GM18507 (cell line): ENCODE results near the gene PABPN1.

Source experiments
- DNase-seq: peaks from one replicate; pipeline ENCODE4 v3.0.0; 2011; ENCODE audit warnings: low read depth; ENCODE audit not compliant: insufficient read length; ENCODE audit errors: extremely low spot score
- FAIRE-seq: peaks from 2 replicates; lab custom pipeline; 2011; peaks lifted over from hg19 to GRCh38; lab: Jason Lieb, UNC

PABPN1 gene

DNA sequence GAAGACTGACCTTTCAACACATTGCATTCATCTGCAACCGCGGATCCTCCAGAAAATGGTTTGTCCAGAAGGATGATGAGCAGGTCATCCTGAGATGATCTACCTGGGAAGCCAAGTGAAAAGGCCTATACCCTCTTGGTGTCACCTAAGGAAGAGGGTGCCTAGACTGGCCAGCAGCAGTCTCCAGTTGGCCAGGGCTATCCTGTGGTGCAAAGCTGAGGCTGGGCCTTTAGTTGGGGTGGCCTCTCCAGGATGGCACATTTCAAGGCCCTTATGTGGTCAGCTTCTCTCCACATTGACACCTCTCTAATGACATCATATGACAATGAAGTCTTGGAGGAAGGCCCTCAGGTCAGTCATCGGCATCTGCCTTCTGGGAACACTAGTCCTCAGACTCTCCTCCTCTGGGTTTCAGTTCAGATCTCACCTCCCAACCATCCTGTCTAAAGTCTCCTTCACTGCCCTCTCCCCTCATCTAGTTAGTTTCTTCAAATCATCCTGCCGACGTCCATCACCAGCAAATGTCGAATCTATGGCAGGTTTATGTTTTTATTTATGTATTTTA is 34.7 kb downstream of the PABPN1 start:
- DNase-seq = no peak

DNA sequence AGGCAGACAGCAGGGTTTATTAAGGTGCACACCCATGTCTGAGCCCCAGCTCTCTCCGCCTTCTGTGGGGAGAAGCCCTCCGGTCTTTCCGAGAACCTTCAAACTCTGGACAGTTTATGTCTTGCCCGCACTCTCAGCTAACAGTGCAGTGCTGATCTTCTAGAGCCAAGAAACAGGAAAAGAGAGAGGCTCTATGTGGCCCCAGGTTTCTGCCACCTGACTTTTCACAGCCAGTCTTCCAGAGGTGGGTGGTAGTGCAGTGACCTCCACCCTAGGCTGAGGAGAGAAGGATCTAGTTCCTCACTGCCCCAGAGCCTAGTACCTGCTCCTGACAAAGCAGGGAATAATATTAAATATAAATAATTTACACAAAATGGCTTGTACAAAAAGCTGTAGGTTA is 35.4 kb downstream of the PABPN1 start:
- DNase-seq = no peak
- FAIRE-seq = no peak

More for the DNA sequence above, 34.7 kb downstream of the PABPN1 start:
- no peak for FAIRE-seq

DNA sequence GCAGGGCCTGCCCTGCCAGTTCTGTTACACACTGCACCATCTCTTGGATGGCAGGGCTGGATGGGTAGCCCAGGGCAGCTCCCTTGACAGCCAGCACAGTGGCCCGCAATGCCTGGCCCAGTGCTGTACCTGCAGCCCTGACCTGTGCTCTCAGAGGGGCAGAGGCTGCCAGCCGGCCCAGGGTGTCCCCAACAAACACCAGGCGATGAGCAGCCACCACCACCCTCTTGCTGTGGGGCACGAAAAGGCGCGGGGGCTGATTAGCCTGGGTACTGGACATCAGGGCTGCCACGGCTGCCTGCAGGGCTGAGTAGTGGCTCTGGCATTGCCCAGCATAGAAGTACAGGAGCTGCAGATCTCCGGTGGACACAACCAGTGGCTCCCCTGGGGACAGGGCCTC is 36.0 kb downstream of the PABPN1 start:
- no peak for DNase-seq
- FAIRE-seq = no peak

DNA sequence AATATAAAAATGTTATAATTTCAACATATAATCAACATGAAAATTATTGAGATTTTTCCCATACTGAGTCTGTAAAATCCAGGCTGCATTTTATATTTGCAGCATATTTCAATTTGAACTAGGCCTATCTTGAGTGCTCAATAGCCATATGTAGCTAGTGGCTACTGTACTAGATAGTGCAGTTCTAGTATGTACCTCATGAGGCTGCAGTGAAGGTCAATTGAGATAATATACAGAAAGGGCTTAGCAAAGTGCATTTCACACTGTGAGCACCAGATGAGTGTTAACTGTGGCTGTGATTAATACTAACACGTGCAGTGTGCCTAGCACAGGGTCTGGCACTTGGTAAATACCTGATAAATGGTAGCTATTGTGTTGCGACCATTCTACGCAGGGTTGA is 36.8 kb downstream of the PABPN1 start:
- no peak for FAIRE-seq
- DNase-seq = no peak

DNA sequence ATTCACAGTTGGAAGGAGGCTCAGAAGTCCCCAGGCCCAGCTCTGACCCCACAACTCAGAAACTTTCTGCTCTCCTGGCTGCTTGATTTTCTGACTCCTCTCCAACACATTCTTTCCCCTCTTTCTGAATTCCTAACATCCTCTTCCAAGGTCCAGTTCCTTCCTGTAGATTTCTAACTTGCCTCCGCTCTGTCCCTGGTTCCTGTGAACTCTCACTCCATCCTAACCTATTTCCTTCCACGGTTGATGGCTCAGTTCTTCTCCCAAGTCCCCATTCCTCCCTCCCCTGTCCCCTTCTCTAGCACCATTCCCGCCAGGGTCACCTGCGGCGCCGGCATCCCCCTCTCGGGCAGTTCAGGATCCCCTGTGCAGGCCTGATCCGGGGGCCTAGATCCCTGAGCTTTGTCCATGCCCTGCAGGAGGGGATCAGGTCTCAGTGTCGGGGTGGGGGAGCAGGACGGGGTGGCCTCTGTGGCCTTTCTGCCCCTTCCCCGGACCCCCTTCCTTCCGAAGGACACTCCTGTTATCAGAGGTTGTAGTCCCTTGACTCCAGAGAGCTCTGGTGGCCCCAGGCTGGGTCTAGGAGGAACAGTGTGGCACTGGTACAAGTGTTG is 37.4 kb downstream of the PABPN1 start:
- no peak for FAIRE-seq
- DNase-seq = no peak

DNA sequence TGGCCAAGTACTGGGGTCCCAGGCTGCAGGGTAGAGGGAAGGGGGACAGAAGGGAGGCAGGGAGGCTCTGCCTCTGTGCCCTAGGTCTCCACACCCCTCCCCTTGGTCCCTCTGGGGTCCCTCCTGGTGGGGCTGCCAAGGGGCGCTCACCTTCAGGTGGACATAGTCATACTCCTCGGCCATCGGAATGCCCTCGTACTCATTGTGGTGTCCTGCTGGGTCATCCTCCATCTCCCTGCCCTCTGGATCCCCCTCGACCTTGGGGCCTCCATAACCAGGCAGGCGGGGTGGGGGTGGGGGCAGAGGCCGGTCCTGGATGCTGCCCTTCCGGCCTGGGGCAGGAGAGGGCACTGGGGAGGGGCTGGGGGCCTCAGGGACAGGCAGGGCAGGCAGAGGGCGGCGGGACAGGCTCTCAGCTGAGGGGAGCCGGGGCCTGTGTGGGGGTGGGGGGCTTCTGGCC is 37.9 kb downstream of the PABPN1 start:
- no peak for DNase-seq
- FAIRE-seq = no peak

DNA sequence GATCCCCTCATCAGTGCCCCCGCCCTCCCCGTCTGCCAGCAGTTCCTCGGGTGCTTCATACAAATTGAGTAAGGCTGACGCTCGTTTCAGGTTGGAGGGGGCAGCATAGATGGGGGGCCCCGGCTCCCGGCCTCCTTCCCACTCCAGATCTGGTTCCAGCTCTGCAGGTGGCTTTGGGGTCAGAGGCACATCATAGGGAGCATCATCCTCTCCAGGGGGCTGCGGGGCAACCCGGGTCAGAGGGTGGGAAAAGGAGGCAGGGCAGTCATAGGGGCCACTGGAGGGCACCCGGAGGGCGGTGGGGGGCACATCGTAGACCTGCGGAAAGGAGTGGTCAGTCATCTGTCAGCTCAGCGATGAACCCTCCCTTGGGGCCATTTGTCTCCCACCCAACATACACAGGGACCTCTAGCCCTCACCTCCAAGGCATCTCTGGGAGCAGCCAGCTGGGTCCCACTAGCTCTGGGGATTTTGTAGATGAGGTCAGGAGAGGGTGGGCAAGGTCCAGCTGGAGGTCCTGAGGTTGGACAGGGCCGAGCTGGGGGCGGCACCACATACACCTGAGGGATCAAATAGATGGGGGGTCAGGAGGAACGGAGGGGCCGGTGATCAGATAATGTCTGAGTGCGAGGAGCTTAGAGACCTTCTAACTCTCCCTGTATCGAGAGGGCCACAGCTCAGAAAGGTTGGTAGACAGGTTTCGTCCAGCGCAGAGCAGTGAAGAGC is 38.6 kb downstream of the PABPN1 start:
- FAIRE-seq (no peak), DNase-seq (no peak)

DNA sequence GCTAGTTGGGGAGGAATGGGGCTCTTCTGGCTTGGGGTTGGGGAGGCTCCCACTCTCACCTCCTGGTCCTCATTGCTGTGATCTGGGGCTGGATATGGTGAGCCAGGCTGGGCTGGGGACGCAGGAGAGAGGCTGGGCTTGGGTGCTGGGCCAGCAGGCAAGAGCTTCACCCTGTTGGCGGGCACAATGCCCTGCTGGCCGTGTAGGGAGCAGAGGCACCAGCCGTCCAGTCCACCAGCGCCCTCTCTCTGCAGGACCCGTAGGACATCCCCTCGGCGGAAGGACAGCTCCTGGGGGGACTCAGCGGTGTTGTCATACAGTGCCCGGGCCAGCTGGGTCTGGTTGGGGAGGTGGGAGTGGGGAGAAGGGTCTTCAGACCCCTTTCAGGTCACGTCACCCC is 39.2 kb downstream of the PABPN1 start:
- FAIRE-seq (no peak), DNase-seq (no peak)

DNA sequence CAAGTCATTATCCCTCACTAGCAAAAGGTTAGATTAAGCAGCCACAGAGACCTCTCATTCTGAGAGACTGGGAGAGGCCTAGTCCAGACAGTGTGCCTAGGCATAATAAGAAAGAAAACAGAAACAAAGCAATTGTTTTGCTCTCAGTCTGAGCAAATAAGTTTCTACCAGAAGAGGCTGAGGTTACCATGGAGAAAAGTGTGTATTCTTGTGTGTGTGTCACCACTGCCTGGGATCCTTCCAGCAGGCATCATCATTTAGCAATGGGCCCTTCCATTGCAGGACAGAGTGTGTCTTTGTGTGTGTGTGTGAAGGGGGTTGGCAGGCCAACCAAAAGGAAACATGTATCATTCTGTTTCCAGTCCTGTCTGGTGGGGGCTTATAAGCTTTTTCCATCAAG is 40.1 kb downstream of the PABPN1 start:
- DNase-seq (no peak), FAIRE-seq (no peak)

DNA sequence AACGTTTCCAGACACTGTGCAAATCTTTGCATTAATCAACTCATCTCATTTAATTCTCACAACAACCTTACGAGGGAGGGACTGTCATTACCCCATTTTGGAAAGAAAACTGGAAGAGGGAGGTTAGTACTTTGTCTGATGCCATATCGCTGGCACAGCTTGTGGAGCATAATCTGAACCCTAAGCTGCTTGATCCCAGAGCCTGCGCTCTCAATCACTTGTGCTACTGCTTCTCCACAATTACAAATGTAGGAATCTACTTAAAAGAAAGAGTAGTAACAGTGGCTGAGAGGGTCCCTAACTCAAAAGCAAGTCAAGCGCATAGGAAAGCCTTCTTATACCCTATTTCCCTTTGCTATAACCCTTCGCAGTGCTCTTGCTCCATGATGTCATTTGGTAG is 40.5 kb downstream of the PABPN1 start:
- DNase-seq = no peak
- FAIRE-seq = no peak

DNA sequence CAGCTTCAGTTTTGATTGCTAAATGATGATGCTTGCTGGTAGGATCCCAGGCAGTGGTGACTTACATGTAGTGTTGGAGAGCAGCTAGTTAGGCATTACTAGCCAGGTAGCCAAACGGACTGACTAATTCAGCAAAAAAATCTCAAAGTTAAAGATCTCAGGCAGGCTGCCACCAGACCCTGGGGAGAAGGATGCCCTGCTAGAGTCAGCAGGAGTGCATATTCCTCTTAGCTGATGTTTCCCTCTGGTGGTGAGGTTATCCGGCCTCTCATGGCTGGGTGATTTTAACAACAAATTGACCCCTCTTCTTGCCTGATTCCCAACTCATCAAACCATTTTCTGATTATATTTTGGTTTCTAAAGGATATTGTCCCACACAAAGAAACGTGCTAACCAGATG is 40.9 kb downstream of the PABPN1 start:
- FAIRE-seq (no peak), DNase-seq (no peak)

DNA sequence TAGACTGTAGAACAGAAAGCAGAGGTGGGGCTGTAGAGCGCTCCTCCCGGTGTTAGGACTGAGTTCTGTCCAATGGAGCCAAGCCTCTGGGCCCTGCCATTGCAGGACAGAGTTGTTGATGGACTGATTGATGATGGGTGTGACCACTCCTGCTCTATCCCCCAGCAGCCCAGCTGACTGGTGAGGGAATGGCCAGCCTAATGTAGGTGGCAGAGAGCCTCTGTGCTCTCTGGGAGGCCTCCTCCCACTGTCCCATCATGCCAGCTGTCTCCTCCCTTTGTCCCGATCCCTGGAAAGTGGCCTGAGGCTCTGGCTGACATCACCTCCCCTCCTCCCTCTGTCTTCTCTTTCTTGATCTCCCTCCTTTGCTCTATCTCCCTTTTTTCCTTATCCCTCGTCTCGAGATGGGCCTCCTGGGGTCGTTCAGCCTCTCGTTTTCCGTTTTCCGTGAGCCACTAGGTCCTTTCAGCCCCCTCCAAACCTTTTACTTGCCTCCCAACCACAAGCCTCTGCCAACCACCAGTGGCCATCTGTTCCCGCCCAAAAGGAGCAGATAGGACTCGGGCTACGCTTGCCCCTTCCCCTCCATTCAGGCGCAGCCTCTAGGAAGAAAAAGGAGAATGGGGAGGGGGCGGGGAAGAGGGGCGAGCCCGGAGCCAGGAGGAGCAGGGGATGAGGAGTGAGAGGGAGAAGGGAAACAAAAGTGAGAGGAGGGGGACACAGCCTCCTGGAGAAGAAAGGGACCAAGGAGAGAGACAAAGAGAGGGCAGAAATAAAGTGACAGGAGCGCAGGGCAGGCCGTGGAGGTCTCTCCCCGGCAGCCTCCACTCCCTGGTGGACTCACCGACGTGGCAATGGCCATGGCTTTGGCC is 43.1 kb downstream of the PABPN1 start:
- FAIRE-seq (no peak), DNase-seq (no peak)

DNA sequence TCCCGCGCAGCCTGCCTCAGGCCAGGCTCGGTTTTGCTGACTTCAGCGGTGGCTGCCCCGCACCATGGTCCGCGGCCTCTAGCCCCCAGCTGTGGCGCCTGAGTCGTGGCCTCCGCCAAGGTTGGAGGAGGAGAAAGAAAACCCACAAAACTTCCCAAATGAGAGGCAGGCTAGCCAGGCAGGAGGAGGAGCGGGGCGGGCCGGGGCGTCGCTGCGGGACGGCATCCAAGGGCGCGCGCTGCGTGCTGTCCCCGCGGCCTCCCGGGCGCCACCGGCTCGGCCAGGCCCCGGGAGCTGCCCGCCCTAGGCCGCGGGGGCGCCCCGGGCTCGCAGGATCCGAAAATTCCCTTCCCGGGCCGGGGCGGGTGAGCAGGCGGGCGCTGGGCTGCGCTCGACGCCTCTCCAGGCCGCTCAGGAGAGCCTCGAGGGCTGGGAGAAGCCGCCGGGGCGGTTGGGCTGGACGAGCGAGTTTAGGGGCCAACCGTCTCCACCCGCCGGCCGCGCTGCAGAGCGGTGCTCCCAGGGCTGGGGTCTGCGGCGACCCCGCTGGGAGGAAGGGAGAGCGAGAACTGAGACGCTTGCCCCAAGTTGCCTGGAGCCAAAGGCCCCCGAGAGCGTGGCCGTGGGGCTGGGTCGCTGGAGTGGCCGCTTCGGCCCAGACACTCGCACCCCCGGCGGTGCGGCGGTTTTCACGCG is 43.9 kb downstream of the PABPN1 start, which contains the start of gene EFS:
TSS of gene EFS (minus strand) at position 137 of the 696 bp plus-strand sequence. CDS start 147 bp downstream, outside the sequence.
- FAIRE-seq = no peak
- DNase-seq = no peak

DNA sequence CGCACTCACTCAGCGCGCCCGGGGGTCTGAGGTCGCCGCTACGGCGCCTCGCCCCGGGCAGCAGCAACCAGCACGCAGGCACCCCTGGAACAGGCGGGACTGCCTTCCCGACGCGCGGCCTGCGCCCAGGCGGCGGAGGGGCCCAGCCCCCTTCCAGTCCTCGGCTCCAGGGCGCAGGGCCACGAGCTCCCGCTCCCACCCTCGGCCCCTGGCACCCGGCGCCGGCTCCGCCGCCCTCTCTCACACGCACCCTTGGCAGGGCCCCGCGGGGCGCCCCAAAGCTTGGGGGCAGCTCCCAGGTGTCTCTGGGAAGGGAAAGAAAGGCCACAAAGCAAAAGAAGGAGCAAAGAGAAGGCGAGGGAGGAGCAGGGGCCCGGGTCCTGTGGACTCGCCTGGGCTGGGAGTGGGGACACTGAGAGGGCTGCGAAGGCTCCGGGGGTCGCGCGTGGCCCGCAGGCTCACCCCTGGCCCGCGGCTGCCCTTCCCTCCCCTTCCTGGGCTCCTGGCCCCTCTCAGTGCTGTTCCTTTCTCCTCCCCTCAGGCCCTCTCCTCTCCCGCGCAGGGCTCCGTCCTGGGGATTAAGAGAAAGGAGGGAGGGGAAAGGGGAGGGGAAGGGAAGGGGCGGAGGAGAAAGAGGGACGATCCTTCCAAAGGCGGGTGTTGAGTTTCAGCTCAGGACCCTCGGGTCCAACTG is 44.6 kb downstream of the PABPN1 start:
- FAIRE-seq (no peak), DNase-seq (no peak)

DNA sequence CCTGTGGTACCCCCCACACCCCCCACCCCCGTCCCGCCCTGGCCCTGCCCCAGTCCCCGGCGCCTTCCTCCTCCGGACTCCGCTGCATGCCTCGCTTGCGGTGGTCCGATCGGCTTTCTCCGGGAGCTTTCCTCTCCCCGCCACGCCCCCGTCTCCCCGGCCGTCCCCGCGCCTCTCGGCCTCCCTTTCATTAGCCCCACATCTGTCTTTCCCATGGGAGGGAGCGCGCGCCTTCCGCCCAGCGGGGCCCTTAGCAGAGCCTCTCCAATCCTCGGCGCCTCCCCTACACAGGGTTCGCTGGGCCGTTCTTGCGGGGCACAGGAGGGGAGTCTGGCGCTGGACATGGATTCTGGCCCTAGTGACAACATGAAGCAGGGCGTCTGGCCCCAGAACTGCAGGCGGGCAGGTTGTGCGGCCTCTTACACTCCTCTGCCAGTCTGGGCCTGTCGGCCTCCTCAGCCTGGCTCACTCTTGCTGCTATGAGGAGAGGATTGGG is 45.2 kb downstream of the PABPN1 start:
- DNase-seq = no peak
- FAIRE-seq = no peak

DNA sequence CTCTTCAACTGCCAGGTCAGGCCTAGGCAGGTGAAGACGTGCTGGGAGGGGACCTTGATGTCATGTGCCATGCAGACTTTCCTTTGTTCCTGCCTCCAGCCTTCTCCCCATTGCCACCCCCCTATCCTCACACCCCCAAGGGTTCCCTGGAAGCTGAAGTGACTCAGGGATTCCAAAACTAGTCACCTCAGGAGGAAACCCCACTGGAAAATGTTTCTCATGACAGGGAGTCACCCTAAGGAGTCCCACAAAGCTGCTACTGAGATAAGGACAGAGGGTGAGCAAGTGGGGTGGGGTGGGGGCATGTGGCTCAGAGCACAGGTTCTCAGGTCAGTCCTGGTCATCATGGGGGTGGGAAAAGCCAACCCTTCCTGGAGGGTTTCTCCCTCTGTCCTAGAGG is 49.0 kb downstream of the PABPN1 start:
- FAIRE-seq = no peak
- DNase-seq = no peak

DNA sequence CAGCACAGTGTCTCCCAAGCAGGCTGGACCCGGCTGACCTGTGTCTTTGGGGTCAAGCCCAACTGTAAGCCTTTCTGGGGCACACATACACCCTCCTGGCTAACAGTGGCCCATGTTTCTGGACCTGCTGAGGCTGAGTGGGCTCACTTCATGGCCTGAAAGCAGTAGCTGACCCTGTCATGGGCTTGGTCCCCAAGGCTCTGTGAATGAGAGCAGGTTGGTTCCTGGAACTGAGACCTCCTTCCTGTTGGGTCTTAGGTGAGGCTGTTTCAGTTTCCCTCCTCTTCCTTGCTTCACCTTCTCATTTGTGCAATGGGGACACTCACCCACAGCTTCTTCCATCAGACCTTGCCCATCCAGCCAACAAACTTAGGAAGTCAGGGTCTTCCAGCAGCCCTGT is 50.6 kb downstream of the PABPN1 start:
- no peak for FAIRE-seq
- no peak for DNase-seq

DNA sequence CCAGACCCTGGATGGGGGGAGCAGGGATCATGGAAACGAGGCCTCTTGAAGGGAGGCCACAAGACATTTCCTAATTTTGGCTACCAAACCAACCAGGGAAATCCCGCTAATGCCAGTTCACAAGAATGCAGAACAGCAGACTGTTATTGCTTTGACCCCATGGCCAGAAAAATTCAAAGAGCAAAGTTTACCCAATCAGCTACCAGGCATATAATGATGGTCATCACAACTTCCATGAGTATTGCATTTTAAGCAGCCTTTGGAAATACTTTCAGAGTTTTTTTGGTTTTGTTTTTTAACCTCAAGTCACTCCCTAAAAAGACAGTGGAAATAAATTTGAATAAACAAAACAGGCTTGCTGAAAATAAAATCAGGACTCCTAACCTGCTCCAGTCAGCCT is 51.3 kb downstream of the PABPN1 start, which contains the start of gene IL25:
TSS of gene IL25 (plus strand) at position 301 of the 400 bp plus-strand sequence.
- DNase-seq (no peak), FAIRE-seq (no peak)

DNA sequence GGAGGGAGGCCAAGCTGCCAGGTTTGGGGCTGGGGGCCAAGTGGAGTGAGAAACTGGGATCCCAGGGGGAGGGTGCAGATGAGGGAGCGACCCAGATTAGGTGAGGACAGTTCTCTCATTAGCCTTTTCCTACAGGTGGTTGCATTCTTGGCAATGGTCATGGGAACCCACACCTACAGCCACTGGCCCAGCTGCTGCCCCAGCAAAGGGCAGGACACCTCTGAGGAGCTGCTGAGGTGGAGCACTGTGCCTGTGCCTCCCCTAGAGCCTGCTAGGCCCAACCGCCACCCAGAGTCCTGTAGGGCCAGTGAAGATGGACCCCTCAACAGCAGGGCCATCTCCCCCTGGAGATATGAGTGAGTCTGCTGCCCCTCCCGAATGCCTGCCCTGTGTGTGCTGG is 51.8 kb downstream of the PABPN1 start:
- DNase-seq (no peak), FAIRE-seq (no peak)
